HG02678 (cell line): ENCODE measurements around the gene HLA-B.
"Not testable (repeated sequence)": the region's sequence is repeated elsewhere in the genome, so short reads cannot be mapped to it uniquely, and the experiment has no call there.

ENCODE experiments used
- ATAC-seq: cut with Tn5 transposase; IDR thresholded peaks from one replicate; pipeline ENCODE4 v1.9.1; 2021; ENCODE audit warnings: mild to moderate bottlenecking, moderate library complexity; ENCODE audit not compliant: unreplicated experiment

Gene HLA-B

GRCh38 chr6:31385041-31385440 lies 28.1 kb upstream of the HLA-B start:
- ATAC-seq: no peak

GRCh38 chr6:31383149-31383548 lies 26.2 kb upstream of the HLA-B start:
- ATAC-seq: no peak

- ATAC-seq: no peak
Measured at GRCh38 chr6:31381666-31382065, 24.7 kb upstream of the HLA-B start.

- ATAC-seq: no peak
Measured at GRCh38 chr6:31379850-31380249, 22.9 kb upstream of the HLA-B start.

- no peak for ATAC-seq
Measured at GRCh38 chr6:31378721-31379103, 21.7 kb upstream of the HLA-B start.

- no peak for ATAC-seq
Measured at GRCh38 chr6:31378062-31378720, 21.2 kb upstream of the HLA-B start.

GRCh38 chr6:31377029-31377428 lies 20.1 kb upstream of the HLA-B start:
- ATAC-seq: no peak

GRCh38 chr6:31375699-31376098 lies 18.7 kb upstream of the HLA-B start:
- no peak for ATAC-seq

- not testable (repeated sequence) for ATAC-seq
Measured at GRCh38 chr6:31374118-31374517, 17.1 kb upstream of the HLA-B start.

GRCh38 chr6:31368461-31368860 lies 11.5 kb upstream of the HLA-B start:
- no peak for ATAC-seq

GRCh38 chr6:31366693-31367470 lies 9.9 kb upstream of the HLA-B start:
- no peak for ATAC-seq

- no peak for ATAC-seq
Measured at GRCh38 chr6:31365864-31366263, 8.9 kb upstream of the HLA-B start.

- no peak for ATAC-seq
Measured at GRCh38 chr6:31363811-31364210, 6.8 kb upstream of the HLA-B start.

GRCh38 chr6:31362751-31363150 lies 5.8 kb upstream of the HLA-B start:
- no peak for ATAC-seq

- no peak for ATAC-seq
Measured at GRCh38 chr6:31359581-31359980, 2.6 kb upstream of the HLA-B start.

GRCh38 chr6:31358302-31358701 lies 1.3 kb upstream of the HLA-B start:
- ATAC-seq: no peak

GRCh38 chr6:31357886-31358285 lies 907 bp upstream of the HLA-B start:
- no peak for ATAC-seq

- peak; percentile 38 for ATAC-seq
Measured at GRCh38 chr6:31356216-31356945, 598 bp downstream of the HLA-B start.

- ATAC-seq: no peak
Measured at GRCh38 chr6:31355583-31355948, 1.4 kb downstream of the HLA-B start.

- ATAC-seq: no peak
Measured at GRCh38 chr6:31354864-31355582, 2.0 kb downstream of the HLA-B start.

GRCh38 chr6:31354158-31354863 lies 2.7 kb downstream of the HLA-B start:
- no peak for ATAC-seq
